Lung microvascular endothelial cell (primary cell): ENCODE measurements around the gene TPST1. TPM values are rescaled to one million over a fixed set of nuclear protein-coding genes. Genes with fewer than 3 reads are reported as not detected.
"Not testable (repeated sequence)": the region's sequence is repeated elsewhere in the genome, so short reads cannot be mapped to it uniquely, and the experiment has no call there.

Source experiments
- DNase-seq, 2 donors: peaks; one replicate each; pipeline versions ENCODE4 v3.0.0 to v3.0.0-alpha.2; 2010; ENCODE audit warnings: low read depth in 2 of 2
- total RNA-seq: library from RNA; depleted of rRNA; stranded (reverse); fragments of >200 nt; gene quantifications from 2 replicates; pipeline ENCODE4 v1.2.1, GENCODE V29; 2014

The TPST1 gene
- total RNA-seq, 1 donor from 2014 or later, result 35.5 TPM

- DNase-seq, result no peak
Observed at GRCh38 chr7:66331883-66332282, 126.7 kb downstream of the TPST1 start.

GRCh38 chr7:66333443-66333842 is 128.3 kb downstream of the TPST1 start:
- no peak for DNase-seq

GRCh38 chr7:66335318-66335717 is 130.2 kb downstream of the TPST1 start:
- DNase-seq, result peak in 1 of 2 donors; percentile 12

GRCh38 chr7:66336760-66337159 is 131.6 kb downstream of the TPST1 start:
- no peak for DNase-seq

- no peak for DNase-seq
Observed at GRCh38 chr7:66339141-66339540, 134.0 kb downstream of the TPST1 start.

- DNase-seq, result peak; percentile 10 to 83
Observed at GRCh38 chr7:66344166-66344565, 139.0 kb downstream of the TPST1 start.

GRCh38 chr7:66348531-66348930 is 143.4 kb downstream of the TPST1 start:
- peak in 1 of 2 donors; percentile 79 for DNase-seq

- peak in 1 of 2 donors; percentile 54 for DNase-seq
Observed at GRCh38 chr7:66348959-66349358, 143.8 kb downstream of the TPST1 start.

GRCh38 chr7:66352071-66352470 is 146.9 kb downstream of the TPST1 start:
- DNase-seq, result peak; percentile 63 to 64

- DNase-seq, result peak in 1 of 2 donors; percentile 5
Observed at GRCh38 chr7:66353547-66353946, 148.4 kb downstream of the TPST1 start.

- DNase-seq, result no peak
Observed at GRCh38 chr7:66355756-66356155, 150.6 kb downstream of the TPST1 start.

GRCh38 chr7:66356277-66356721 is 151.2 kb downstream of the TPST1 start:
- DNase-seq, result no peak

- DNase-seq, result no peak
Observed at GRCh38 chr7:66357087-66357486, 152.0 kb downstream of the TPST1 start.

GRCh38 chr7:66359656-66360211 is 154.6 kb downstream of the TPST1 start:
- DNase-seq, result no peak

GRCh38 chr7:66362136-66362535 is 157.0 kb downstream of the TPST1 start:
- DNase-seq, result no peak

- no peak for DNase-seq
Observed at GRCh38 chr7:66363635-66364034, 158.5 kb downstream of the TPST1 start.

- DNase-seq, result not testable (repeated sequence)
Observed at GRCh38 chr7:66365031-66365430, 159.9 kb downstream of the TPST1 start.

GRCh38 chr7:66371096-66371824 is 166.1 kb downstream of the TPST1 start:
- no peak for DNase-seq

- not testable (repeated sequence) for DNase-seq
Observed at GRCh38 chr7:66374141-66374840, 169.2 kb downstream of the TPST1 start.

GRCh38 chr7:66376264-66376945 is 171.3 kb downstream of the TPST1 start:
- DNase-seq, result no peak

GRCh38 chr7:66377045-66377444 is 171.9 kb downstream of the TPST1 start:
- DNase-seq, result no peak

GRCh38 chr7:66377714-66378113 is 172.6 kb downstream of the TPST1 start:
- no peak for DNase-seq
